Natural killer cell (primary cell): Measurements from ENCODE around the gene ATG9A. TPM values are rescaled to one million over a fixed set of nuclear protein-coding genes. Genes with fewer than 3 reads are reported as not detected.
A peak's percentile ranks its signal among the peaks of the same experiment; 100 is the strongest.

Experiments
- ATAC-seq, 3 donors: fragments of 150-1000 bp in 2 of 3; fragments of 200-7000 bp in 1 of 3; cut with Tn5 transposase; 1 replicate in 1 of 3; 2 replicates in 2 of 3; pipeline ENCODE4 v1.10.0; 2021; ENCODE audit warnings: mild to moderate bottlenecking in 2 of 3, moderate library complexity in 2 of 3
- DNase-seq, 2 donors: peaks; one replicate each; pipeline versions ENCODE4 v3.0.0 to v3.0.0-alpha.2; 2013 to 2021; ENCODE audit warnings: mixed read lengths in 1 of 2
- H3K27ac ChIP-seq: one replicate; pipeline ENCODE4 v1.5.1; 2013; ENCODE audit warnings: mild to moderate bottlenecking, low read length
- H3K27me3 ChIP-seq: one replicate; pipeline ENCODE4 v1.6.1; 2013; ENCODE audit warnings: low read length; ENCODE audit not compliant: control insufficient read depth, insufficient read depth
- H3K36me3 ChIP-seq: one replicate; pipeline ENCODE4 v1.6.1; 2013; ENCODE audit warnings: low read length; ENCODE audit not compliant: control insufficient read depth, insufficient read depth
- H3K4me1 ChIP-seq: one replicate; pipeline ENCODE4 v1.6.1; 2013; ENCODE audit warnings: low read length; ENCODE audit not compliant: control insufficient read depth, insufficient read depth
- H3K4me3 ChIP-seq: one replicate; pipeline ENCODE4 v1.5.1; 2013; ENCODE audit warnings: low read length
- H3K9me3 ChIP-seq: one replicate; pipeline ENCODE4 v1.6.1; 2013; ENCODE audit warnings: low read length; ENCODE audit not compliant: control insufficient read depth, insufficient read depth
- H3K27ac Mint-ChIP-seq, 2 donors: one replicate each; pipeline ENCODE4 v1.8.0; 2022; ENCODE audit warnings: mild to moderate bottlenecking in 2 of 2, mixed read lengths in 2 of 2, moderate library complexity in 1 of 2
- H3K27me3 Mint-ChIP-seq, 2 donors: one replicate each; pipeline ENCODE4 v1.8.0; 2022; ENCODE audit warnings: low read depth in 2 of 2, mixed read lengths in 2 of 2
- H3K36me3 Mint-ChIP-seq: one replicate; pipeline ENCODE4 v1.8.0; 2022; ENCODE audit warnings: mixed read lengths
- H3K4me1 Mint-ChIP-seq, 2 donors: one replicate each; pipeline ENCODE4 v1.8.0; 2022; ENCODE audit warnings: mixed read lengths in 2 of 2
- H3K4me3 Mint-ChIP-seq: one replicate; pipeline ENCODE4 v1.8.0; 2022; ENCODE audit warnings: mild to moderate bottlenecking, moderate library complexity, mixed read lengths
- H3K9me3 Mint-ChIP-seq, 2 donors: one replicate each; pipeline ENCODE4 v1.8.0; 2022; ENCODE audit warnings: mixed read lengths in 2 of 2
- WGBS: methylation state at CpG from one replicate; pipeline ENCODE4 v1.1.7; 2013; ENCODE audit warnings: missing lambda C conversion rate; ENCODE audit not compliant: insufficient coverage; 5-methylcytosine and 5-hydroxymethylcytosine counted together
- intact Hi-C: fragments of 100-400 bp; cut with micrococcal nuclease; formaldehyde crosslinking; loops from one replicate; pipeline ENCODE4 v1.14.2; 2022
- total RNA-seq, 4 donors: library from RNA; stranded (reverse); fragments of 120-200 nt in 1 of 4; gene quantifications; one replicate each; pipeline versions ENCODE4 v1.2.3 to v1.2.4, GENCODE V29; 2013 to 2022
- TF ChIP-seq, protein P1 (sequence below): fragments of 200-600 bp; IDR thresholded peaks from one replicate; pipeline ENCODE4 v1.8.0; 2022; ENCODE audit warnings: antibody characterized with exemption

ATG9A gene
- total RNA-seq, 3 donors from 2014 or later (not counting 1 experiment from before 2014, with no cell fraction given) = 98.1 to 110 (median 108) TPM

DNA sequence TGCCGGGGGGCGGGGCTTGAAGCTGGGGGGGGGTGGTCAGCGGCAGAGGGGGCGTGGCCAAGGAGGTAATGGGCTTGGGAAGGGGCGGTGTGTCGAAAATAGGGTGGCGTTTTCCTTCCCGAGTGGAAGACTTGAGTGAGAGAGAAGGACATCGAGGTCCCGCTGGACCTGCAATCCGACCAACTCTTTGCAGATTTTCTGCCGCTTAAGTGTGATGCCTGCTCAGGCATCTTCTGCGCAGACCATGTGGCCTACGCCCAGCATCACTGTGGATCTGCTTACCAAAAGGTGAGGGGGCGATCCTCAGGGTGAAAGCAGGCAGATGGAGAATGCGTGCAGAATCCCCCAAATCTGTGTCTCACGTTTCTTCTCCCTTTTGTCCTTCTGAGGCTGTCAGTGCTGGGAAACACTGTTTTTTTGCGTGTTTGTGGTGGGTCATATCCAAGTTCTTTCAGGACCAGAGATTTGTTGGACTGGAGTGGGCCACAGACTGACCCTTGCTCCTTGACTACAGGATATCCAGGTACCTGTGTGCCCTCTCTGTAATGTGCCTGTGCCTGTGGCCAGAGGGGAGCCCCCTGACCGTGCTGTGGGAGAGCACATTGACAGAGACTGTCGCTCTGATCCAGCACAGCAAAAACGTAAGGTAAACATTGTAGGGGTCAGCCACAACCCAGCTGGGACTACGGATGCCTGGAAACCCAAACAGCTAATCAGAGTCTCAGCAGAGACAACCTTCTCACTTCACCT is 22.1 kb downstream of the ATG9A start:
- Histone ChIP-seq H3K27ac (peak overlapping the region; percentile 92), H3K4me1 (peaks cover 52% of the 10 kb centered on the region), H3K9me3 (no peaks in the 10 kb centered on the region), H3K36me3 (peaks cover 17% of the 10 kb centered on the region), H3K4me3 (peak overlapping the region; percentile 64), H3K27me3 (no peaks in the 10 kb centered on the region)
- Mint-ChIP-seq H3K4me3 (peak overlapping the region; percentile 90), H3K9me3 (no peaks in the 10 kb centered on the region), H3K4me1 (peaks cover 24 to 33% of the 10 kb centered on the region in 2 donors), H3K27ac (peak overlapping the region; percentile 92 to 98), H3K27me3 (no peaks in the 10 kb centered on the region), H3K36me3 (no peaks in the 10 kb centered on the region)
- 29% methylated on average over 22 of the region's 22 CpGs for WGBS
- DNase-seq (no peak), ATAC-seq (no peak)
- intact Hi-C loops = no loop called here
- TF ChIP-seq, protein P1, sequence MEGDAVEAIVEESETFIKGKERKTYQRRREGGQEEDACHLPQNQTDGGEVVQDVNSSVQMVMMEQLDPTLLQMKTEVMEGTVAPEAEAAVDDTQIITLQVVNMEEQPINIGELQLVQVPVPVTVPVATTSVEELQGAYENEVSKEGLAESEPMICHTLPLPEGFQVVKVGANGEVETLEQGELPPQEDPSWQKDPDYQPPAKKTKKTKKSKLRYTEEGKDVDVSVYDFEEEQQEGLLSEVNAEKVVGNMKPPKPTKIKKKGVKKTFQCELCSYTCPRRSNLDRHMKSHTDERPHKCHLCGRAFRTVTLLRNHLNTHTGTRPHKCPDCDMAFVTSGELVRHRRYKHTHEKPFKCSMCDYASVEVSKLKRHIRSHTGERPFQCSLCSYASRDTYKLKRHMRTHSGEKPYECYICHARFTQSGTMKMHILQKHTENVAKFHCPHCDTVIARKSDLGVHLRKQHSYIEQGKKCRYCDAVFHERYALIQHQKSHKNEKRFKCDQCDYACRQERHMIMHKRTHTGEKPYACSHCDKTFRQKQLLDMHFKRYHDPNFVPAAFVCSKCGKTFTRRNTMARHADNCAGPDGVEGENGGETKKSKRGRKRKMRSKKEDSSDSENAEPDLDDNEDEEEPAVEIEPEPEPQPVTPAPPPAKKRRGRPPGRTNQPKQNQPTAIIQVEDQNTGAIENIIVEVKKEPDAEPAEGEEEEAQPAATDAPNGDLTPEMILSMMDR = no peak

- Histone ChIP-seq H3K4me1 (peaks cover 52% of the 10 kb centered on the region), H3K27ac (peak within 1 kb of the TSS; percentile 92), H3K27me3 (no peaks in the 10 kb centered on the region), H3K36me3 (peaks cover 17% of the 10 kb centered on the region), H3K4me3 (peak within 1 kb of the TSS; percentile 64), H3K9me3 (no peaks in the 10 kb centered on the region)
- Mint-ChIP-seq H3K9me3 (no peaks in the 10 kb centered on the region), H3K27ac (peak within 1 kb of the TSS; percentile 92 to 98), H3K36me3 (no peaks in the 10 kb centered on the region), H3K4me3 (peak within 1 kb of the TSS; percentile 90), H3K27me3 (no peaks in the 10 kb centered on the region), H3K4me1 (peaks cover 24 to 32% of the 10 kb centered on the region in 2 donors)
- TF ChIP-seq, protein P1 = no peak
- intact Hi-C loops = loop anchor here (1.0 kb wide), 4 partner anchors 23 to 73 kb away; partner anchors contain the start of genes ANKZF1, ATG9A, DNAJB2 and NHEJ1
- under 1% methylated on average over 76 of the region's 76 CpGs for WGBS
- ATAC-seq = peak; percentile 92 to 98 (median 92)
- peak; percentile 96 to 98 for DNase-seq
Observed at GRCh38 chr2:219206328-219207133, 22.9 kb downstream of the ATG9A start, which contains the start of gene ZFAND2B. Gene ZFAND2B (plus strand): TSS chr2:219206782. CDS start chr2:219206988, 206 bp downstream.

- DNase-seq (no peak), ATAC-seq (no peak)
- H3K36me3 Mint-ChIP-seq = no peaks in the 10 kb centered on the region
- H3K36me3 ChIP-seq = peaks cover 17% of the 10 kb centered on the region
- intact Hi-C loops = loop anchor here (1.0 kb wide), 4 partner anchors 23 to 73 kb away; partner anchors contain the start of genes ANKZF1, ATG9A, DNAJB2 and NHEJ1
- H3K27ac ChIP-seq = peak overlapping the region; percentile 91
- peak overlapping the region; percentile 90 for H3K4me3 Mint-ChIP-seq
- peaks cover 20 to 27% of the 10 kb centered on the region in 2 donors for H3K4me1 Mint-ChIP-seq
- no peaks in the 10 kb centered on the region for H3K9me3 Mint-ChIP-seq
- H3K27me3 ChIP-seq = no peaks in the 10 kb centered on the region
- TF ChIP-seq, protein P1 = no peak
- H3K4me3 ChIP-seq = peak overlapping the region; percentile 64
- 20% methylated on average over 6 of the region's 7 CpGs for WGBS
- H3K27ac Mint-ChIP-seq = peak overlapping the region; percentile 92 to 98
- H3K4me1 ChIP-seq = peaks cover 47% of the 10 kb centered on the region
- H3K9me3 ChIP-seq = no peaks in the 10 kb centered on the region
- no peaks in the 10 kb centered on the region for H3K27me3 Mint-ChIP-seq
Observed at GRCh38 chr2:219205981-219206327, 23.5 kb downstream of the ATG9A start.
